SIG-M5 (cell line): Measurements from ENCODE around the gene NCBP3.
"Not testable (repeated sequence)": the region's sequence is repeated elsewhere in the genome, so short reads cannot be mapped to it uniquely, and the experiment has no call there.

Source experiments
- DNase-seq: peaks from one replicate; lab custom pipeline; 2025; lab: John Stamatoyannopoulos, UW

Gene NCBP3

DNA sequence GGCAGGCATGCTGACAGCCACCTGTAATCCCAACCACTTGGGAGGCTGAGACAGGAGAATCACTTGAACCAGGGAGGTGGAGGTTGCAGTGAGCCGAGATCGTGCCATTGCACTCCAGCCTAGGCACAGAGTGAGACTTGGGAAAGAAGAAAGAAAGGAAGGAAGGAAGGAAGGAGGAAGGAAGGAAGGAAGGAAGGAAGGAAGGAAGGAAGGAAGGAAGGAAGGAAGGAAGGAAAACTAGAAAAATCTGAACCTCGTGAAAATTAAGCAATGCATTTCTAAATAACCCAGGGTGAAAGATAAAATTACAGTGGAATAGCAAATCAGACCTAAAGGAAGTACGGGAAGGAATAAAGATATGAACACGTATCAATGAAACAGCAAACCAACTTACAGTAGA lies 60.7 kb downstream of the NCBP3 start:
- not testable (repeated sequence) for DNase-seq

DNA sequence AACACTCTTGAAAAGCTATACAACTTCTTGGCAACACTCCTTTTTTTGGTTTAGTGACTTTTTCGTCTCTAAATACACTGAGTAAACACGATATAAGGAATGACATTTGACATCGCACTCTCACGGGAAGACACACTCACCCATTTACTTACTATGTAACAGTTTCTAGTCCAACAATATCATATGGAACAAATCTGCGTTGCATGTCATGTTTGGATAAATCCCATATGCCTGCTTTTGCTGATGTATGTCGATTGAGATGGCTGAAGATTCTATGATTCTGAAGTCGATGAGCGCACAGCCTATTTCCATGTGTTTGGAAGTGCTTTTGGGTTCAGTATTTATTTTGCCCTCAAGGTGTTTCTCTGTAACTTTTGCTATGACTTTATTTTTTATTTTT lies 63.3 kb downstream of the NCBP3 start:
- no peak for DNase-seq

DNA sequence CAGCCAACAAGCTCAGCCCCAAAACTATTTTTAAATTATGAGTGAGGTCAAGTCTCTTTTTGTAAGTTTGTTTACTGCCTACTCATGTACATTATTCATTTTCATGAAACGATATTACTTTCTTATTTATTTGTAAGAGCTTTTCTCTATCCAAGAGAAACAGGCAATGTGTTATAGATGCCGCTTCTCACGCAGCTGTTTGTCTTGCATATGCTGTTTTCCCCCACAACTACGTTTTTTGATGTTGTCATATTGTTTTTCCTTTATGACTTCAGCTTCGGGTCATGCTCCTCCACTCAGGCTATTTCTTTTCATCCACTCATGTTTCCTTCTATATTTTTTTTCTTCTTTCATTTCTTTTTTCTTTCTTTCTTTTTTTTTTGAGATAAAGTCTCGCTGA lies 65.1 kb downstream of the NCBP3 start:
- DNase-seq: no peak

DNA sequence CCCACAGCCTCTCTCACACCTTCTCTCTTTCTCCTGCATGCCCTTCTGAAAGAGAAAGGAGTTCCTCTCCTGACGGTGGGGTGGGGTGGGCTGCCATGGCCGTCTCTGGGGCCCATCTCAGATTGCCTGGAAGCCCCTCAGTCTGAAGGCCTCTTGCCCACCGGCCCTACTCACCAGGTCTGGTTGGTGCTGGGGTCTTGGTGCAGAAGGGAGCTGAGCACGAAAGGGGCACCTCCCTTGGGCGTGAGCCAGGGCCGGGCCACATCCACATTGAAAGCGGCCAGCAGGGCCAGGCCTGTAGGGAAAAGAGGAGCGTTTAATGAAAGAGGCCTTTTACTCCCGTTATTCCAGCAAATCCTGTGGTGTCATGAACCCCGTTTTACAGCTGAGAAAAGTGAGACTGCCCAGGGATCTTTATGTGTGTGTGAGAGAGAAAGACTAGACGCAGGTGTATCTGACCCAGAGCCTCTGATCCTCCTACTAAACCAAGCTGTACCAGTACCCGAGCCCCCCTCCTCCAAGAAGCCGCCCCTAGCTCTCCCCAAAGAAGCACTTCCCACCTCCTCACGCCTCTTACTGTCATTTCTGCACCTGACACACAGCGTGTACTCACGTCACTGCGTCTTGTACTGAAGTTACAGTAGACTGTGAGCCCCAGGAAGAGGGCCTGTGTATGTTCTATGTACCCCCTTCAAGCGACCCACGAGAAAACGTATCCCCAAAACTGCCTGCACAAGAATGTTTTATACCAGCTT lies 68.5 kb downstream of the NCBP3 start:
- DNase-seq: no peak

DNA sequence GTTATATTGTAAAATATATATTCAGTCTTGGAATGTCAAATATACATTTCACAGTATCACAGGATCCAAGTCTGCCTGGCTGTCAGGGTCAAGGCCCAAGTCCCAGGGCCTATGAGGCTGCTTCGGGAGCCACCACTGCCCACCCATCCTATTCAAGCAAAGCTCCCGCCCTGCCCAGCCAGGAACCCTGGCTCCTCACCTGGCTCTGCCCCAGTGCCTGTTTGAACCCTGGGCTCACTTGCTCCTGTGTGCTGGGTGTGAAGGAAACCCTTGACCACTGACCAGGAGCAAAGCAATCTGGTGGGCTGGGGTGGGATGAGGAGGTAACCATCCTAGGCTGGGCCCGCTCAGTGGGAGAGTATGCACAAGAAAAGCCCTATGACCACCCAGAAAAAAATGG lies 72.1 kb downstream of the NCBP3 start:
- DNase-seq: no peak

DNA sequence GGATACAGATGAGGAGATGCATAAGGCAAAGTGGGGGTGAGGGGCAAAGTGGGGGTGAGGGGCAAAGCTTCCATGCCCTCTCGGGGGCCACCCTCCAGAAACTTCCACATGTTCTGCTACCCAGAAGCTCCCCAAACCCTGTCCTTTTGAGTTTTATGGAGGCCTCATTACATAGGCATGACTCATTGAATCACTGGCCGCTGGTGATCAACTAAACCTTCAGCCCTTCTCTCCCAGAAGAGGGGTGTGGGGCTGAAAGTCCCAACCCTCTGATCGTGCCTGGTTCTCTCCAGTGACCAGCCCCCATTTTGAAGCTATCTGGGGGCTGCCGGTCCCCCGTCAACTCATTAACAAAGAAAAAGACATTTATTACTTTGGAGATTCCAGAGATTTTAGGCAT lies 72.5 kb downstream of the NCBP3 start:
- no peak for DNase-seq

DNA sequence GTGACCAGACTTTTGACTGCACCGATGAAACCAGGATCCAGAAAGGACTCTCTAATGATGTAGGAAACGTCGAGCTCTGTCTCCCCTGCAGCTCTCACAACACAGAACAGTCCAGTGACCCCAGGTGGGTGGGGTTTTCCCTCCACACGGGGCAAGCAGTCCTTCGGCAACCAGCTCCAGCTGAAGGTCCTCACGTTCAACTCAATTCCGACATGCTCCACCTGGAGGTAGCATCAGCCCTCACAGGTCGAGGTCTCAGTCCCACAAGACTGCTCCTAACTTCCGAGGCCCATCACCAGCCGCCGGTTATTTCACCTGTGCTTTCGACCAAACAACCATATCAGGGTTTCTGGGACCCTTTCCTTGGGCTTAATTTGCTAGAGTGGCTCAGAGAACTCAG lies 73.3 kb downstream of the NCBP3 start:
- no peak for DNase-seq

DNA sequence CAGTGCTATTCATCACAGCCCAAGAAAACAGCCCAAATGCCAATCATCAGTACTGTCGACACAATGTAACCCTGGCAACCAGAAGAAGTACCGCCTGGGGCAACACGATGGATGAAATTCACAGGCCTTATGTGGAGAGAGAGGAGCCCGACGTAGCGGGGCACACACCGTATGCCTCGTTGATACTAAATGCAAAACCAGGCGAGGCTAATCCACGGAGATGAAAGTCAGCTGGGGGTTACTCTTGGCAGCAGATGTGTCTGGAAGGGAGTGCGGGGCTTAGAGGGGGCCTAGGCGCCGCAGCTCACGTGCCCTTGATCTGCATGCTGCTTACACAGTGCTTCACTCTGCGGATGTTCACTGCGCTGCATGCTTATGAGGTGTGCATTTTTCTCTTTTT lies 74.9 kb downstream of the NCBP3 start:
- DNase-seq: no peak

DNA sequence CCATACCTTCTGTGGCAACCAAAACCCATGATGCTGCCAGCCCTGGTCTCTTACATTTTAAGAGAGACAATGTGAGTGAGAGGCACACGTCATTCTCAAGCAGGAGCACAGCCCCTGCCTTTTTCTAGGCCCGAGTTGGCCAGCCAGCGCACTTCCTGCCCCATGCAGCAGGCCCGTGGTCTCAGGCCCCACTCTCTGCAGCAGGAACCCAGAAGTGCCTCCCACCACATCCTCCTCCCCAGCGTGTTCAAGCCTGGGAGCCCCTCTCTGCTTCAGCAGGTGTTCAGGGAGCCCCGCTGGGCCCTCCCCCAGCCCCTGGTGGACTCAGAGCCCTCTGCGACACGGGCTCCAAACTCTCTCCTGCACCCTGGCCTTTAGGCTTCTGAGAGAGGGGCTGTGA lies 75.6 kb downstream of the NCBP3 start:
- DNase-seq: no peak

DNA sequence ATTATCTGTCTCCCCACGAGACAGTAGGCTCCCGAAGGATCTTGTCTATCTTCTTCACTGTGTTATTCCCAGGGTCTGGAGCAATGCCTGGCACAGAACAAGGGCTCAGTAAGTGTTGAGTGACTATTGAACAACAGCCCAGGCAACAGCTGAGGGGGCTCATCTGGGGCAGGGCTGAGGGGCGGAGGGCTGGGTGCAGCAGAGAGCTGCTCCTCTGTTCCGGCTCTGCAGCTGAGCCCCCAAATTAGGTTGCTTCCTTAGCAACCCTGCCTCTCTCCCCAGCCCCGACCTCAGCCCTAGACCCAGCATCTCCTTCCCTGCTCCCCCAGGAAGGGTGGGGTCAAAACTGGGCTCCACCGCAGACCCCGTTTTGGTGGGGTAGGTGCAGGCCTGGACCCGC lies 77.3 kb downstream of the NCBP3 start:
- DNase-seq: no peak

DNA sequence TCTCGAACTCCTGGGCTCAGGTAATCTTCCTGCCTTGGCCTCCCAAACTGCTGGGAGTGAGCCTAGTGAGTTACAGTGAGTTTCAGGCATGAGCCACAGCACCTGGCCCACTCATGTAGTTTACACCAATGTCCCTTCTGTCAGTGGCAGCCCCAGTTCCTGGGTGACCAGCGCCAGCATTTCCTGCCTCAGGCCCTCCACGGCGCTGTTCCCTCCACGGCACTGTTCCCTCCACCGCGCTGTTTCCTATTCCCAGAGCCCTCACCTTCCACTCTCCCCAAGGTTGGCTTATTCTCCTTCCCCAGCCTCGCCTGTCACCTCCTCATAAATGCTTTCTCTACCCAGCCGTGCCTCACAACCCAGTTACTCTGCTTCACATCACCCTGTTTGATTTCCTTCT lies 77.7 kb downstream of the NCBP3 start:
- no peak for DNase-seq

DNA sequence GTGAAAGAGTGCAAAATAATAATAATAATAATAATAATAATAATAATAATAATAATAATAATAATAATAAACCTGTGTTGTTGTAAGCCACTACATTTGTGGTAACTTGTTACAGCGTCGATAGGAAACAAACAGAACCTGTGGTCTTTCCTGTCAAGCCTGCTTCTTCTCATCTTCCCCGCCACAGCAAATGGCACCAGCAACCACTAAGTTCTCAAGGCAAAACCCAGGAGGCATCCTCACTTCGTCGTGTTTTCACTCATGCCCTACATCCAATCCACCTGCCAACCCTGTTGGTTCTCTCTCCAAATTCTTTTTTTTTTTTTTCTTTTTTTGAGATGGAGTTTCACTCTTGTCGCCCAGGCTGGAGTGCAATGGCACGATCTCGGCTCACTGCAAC lies 79.3 kb downstream of the NCBP3 start:
- DNase-seq: no peak

DNA sequence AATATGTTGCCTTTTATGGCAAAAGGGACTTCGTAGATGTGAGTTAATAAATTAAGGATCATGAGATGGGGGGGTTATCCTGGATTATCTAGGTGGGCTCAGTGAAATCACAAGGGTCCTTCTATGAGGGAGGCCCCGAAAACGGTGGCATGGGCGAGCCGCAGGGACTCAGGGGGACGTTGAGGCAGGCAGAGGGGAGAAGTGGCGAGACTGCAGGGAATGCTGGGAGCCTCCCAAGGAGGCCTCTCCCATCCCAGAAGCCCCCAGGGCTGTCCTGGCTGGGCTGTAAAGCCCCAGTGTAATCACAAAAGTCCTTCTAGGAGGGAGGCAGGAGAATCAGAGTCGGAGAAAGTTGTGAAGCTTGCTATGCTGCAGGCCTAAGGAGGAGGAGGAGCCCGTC lies 80.1 kb downstream of the NCBP3 start:
- DNase-seq: no peak

DNA sequence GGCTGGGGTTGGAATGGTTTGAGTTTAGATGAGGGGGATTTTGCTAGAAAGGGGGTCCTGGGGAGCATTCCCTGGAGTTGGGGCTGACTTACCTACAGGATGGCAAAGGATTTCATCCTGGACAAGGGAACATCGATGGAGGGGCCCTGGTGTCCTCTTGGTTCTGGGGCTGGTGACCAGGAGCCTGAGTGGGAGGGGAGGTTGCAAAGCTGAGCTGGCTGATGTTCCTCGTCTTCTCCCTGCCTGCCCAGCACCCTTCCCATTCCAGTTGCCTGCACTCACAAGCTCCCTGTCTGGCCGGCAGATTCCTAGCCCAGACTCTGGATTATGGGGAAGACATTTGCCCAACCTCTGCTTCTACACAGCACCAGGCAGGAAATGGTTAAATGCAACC lies 82.3 kb downstream of the NCBP3 start:
- DNase-seq: no peak

DNA sequence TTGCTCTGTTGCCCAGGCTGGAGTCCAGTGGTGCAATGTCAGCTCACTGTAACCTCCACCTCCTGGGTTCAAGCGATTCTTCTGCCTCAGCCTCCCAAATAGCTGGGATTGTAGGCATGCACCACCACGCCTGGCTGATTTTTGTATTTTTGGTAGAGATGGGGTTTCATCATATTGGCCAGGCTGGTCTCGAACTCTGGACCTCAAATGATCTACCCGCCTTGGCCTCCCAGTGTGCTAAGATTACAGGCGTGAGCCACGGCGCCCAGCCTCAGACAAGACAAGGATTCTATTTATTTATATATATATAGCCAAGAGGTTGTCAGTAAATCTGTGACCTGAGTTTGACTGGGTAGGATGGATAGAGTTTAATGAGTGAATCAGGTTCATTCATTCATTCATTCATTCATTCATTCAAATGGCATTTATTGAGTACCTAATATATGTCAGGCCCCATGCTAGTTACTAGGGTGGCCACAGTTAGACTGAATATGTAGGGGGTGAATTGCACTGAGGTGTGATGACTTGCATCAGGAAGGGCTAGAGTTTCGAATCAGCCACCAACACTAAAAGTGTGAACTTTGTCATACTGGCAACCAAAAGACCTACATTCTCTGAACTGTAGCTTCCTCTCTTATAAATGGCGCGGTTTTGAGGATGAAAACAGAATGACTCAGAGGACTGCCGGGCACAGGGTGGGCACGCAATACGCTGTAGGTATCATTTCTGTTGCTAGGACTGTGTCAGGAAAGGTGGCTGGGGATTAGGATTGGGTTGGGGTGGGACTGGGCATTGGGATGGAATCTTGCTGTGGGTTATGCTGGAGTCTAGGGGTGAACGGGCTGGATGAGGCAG lies 82.9 kb downstream of the NCBP3 start:
- no peak for DNase-seq

DNA sequence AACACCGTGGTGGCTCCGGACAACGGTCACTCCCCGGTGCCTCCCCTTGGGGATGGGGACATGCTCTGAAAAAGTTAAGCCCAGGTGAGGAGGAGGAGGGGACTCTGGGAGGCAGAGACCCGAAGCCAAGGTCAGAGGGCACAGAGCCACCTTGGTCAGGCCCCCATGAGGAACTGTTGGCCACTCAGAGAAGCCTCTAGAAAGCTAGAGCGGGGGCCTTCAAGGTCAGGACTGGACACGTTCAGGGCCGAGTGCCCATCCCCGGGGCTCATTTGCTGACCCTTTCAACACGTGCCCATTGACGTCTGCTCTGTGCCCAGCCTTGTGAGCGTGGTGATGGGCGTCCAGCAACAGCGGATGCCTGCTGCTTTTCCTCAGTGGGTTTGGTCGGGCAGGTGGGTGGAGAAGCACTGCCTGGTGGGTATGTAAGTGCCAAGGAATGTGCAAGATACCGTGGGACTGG lies 84.1 kb downstream of the NCBP3 start:
- DNase-seq: no peak

DNA sequence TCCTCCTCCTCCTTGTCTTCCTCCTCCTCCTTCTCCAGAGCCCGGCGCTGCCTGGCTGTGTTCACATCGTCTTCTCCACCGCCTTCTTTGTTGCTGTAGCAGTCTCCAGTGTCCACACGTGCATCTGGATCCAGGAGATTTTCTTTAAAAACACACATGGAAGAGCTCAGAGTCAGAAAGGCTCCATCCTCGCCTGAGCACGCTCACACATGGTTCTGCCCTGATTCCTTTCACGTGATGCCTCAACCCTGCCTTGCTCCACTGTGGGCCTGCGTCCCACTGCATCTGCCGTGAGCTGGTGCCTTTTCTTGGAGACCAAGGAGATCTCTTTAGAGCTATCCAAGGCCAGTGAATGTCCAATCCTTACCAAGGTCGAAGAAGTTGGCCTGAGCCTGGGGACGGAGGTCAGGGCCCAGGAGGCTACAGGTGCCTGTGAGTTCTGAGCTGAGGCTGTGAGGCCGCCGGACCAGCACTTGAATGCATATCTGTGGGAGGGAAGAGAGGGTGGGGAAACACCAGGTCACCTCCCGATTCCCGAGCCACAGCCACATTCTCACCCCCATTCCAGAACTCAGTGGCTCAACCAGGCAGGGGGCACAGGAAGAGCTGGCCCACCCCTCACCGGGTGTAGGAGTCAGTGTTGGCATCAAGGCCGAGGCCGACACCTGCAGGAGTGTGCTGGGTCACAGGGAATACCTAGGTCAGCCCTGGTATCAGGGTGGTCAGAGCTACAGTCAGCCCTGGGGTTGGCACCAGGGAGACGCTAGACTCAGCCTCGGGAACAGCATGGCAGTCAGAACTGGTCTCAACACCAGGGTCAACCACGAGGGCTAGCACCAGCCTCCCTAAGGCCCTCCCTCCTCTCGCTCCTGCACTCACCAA lies 84.8 kb downstream of the NCBP3 start:
- no peak for DNase-seq

DNA sequence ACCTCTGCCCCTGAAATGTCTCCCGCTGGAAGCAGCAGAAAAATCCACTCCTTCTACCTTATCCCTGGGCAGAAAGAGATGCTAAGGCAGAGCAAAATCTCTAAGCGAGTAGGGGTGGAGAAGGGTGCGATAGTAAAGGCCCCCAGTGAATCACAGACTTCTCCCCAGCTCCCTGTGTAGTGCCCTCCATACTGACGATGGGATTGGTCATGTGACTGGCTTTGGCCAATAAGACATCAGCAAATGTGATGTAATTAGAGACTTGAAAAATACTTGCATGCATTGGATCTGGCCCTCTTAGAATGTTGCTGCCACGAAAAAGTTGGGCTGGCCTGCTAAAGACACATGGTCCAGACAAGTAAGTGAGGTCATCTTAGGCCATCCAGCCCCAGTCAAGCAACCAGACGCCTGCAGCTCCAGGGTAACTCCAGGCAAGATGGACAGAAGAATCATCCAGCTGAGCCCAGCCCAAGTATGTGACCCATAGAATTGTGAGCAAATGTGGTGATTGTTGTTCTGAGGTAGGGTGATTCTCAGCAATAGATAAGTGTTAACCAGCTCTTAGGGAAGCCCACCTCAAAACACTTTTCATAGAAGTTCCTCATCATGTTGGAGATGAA lies 86.3 kb downstream of the NCBP3 start:
- DNase-seq: no peak

DNA sequence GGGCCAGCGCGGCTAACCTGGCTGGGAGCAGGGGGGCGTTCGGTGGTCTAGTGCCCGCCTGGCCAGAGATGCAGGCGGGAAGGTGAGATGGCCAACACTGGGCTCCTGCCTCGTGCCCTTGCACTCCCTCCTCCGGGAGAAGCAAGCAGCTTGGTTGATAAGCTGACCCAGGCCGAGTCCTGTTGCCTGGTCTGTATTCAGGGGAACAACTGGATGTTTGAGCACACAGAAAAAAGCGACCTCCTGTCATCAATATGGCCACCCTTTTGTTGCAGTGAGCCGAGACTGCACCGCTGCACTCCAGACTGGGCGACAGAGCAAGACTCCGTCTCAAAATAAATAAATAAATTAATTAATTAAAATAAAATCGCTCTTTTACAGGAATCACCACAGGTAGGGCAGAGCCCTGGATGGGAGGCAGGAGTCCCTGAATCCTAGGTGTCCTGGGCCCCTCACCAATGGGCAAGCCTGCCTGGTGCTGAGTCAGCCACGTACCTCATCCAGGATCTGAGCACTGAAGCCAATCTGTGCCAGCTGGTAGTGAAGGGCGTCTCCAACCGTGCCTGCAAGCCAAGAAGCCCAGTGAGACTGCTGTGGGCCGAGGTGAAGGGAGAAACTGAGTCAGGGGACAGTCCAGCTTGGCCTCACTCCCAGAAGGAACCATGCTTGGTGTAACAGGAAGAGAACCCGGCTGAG lies 90.6 kb downstream of the NCBP3 start:
- DNase-seq: no peak

DNA sequence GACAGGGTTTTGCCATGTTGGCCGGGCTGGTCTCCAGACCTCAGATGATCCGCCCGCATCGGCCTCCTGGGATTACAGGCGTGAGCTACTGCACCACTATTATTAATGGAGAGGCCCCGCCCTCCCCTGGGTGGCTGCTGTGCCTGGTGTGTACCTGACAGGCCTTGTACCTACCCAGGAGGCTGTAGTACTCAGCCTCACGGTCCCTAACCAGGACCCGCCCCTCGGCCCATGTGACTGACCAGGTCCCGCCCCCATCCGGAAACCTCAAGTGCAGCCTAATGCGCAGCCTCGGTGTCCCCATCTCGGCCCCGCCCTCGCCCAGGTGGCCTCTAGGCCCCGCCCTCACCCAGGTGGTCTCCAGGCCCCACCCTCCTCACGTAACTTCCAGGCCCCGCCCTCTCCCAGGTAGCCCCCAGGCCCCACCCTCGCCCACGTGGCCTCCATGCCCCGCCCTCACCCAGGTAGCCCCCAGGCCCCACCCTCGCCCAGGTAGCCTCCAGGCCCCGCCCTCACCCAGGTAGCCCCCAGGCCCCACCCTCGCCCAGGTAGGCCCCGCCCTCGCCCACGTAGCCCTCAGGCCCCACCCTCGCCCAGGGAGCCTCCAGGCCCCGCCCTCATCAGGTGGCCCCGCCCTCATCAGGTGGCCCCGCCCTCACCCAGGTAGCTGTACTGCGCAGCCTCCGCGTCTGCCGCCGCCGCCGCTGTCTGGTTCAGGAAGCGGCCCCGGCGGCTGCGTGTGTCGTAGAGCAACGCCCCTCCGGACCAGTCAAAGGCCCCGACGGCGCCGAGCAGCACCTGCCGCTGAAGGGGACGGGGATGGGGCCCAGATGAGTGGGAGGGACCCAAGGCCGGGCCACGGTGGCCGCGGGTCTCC lies 91.3 kb downstream of the NCBP3 start:
- DNase-seq: no peak
